Mesendoderm (in vitro differentiated cells): ENCODE data around the gene SPG11.

Experiments used
- DNase-seq: peaks from one replicate; pipeline ENCODE4 v3.0.0; 2013
- H2AK5ac ChIP-seq: 2 replicates; pipeline ENCODE4 v1.6.1; 2013; ENCODE audit warnings: low read length, inconsistent platforms
- H2BK120ac ChIP-seq: 2 replicates; pipeline ENCODE4 v1.6.1; 2013; ENCODE audit warnings: low read depth, mild to moderate bottlenecking, low read length, moderate library complexity, mixed read lengths
- H2BK15ac ChIP-seq: replicated peaks from 2 replicates; pipeline ENCODE4 v1.6.1; 2013; ENCODE audit warnings: low read depth, mild to moderate bottlenecking, moderate library complexity
- H2BK5ac ChIP-seq: 2 replicates; pipeline ENCODE4 v1.6.1; 2013; ENCODE audit warnings: low read length, inconsistent platforms
- H3K18ac ChIP-seq: 2 replicates; pipeline ENCODE4 v1.6.1; 2013; ENCODE audit warnings: mild to moderate bottlenecking, low read length, mixed read lengths
- H3K23ac ChIP-seq: one replicate; pipeline ENCODE4 v1.6.1; 2013; ENCODE audit warnings: low read length
- H3K27ac ChIP-seq: 2 replicates; pipeline ENCODE4 v1.5.1; 2013; ENCODE audit warnings: low read depth, mild to moderate bottlenecking, inconsistent platforms, low read length, moderate library complexity
- H3K27me3 ChIP-seq: 2 replicates; pipeline ENCODE4 v1.6.1; 2013; ENCODE audit warnings: low read length, control low read depth, mild to moderate bottlenecking, inconsistent platforms; ENCODE audit not compliant: insufficient read depth, poor library complexity
- H3K36me3 ChIP-seq: 2 replicates; pipeline ENCODE4 v1.6.1; 2013; ENCODE audit warnings: low read length, inconsistent platforms; ENCODE audit not compliant: control insufficient read depth, insufficient read depth
- H3K4ac ChIP-seq: one replicate; pipeline ENCODE4 v1.6.1; 2013; ENCODE audit warnings: low read depth, mild to moderate bottlenecking, low read length, moderate library complexity
- H3K4me1 ChIP-seq: 2 replicates; pipeline ENCODE4 v1.6.1; 2013; ENCODE audit warnings: low read depth, low read length, inconsistent platforms; ENCODE audit not compliant: control insufficient read depth
- H3K4me2 ChIP-seq: 2 replicates; pipeline ENCODE4 v1.6.1; 2013; ENCODE audit warnings: low read length
- H3K4me3 ChIP-seq: 2 replicates; pipeline ENCODE4 v1.5.1; 2013; ENCODE audit warnings: mild to moderate bottlenecking, low read length
- H3K56ac ChIP-seq: one replicate; pipeline ENCODE4 v1.6.1; 2013; ENCODE audit warnings: low read length
- H3K79me1 ChIP-seq: 2 replicates; pipeline ENCODE4 v1.6.1; 2013; ENCODE audit warnings: low read length, inconsistent platforms
- H3K79me2 ChIP-seq: 2 replicates; pipeline ENCODE4 v1.6.1; 2013; ENCODE audit warnings: mild to moderate bottlenecking, low read length; ENCODE audit not compliant: control insufficient read depth, insufficient read depth
- H3K9ac ChIP-seq: 2 replicates; pipeline ENCODE4 v1.6.1; 2013; ENCODE audit warnings: low read length, inconsistent platforms
- H4K5ac ChIP-seq: one replicate; pipeline ENCODE4 v1.6.1; 2013; ENCODE audit warnings: low read length
- H4K8ac ChIP-seq: one replicate; pipeline ENCODE4 v1.6.1; 2013; ENCODE audit warnings: low read depth, mild to moderate bottlenecking, control low read depth, low read length, moderate library complexity
- WGBS: extraction: QIAGEN DNeasy Blood & Tissue Kit; methylation state at CpG from one replicate; pipeline ENCODE4 v1.1.7; 2013; ENCODE audit warnings: low lambda C conversion rate, missing lambda C conversion rate; ENCODE audit not compliant: insufficient coverage; ENCODE audit errors: extremely low coverage; 5-methylcytosine and 5-hydroxymethylcytosine counted together

The SPG11 gene

GRCh38 chr15:44670087-44670950 lies 6.9 kb upstream of the SPG11 start:
- H3K79me2 ChIP-seq: no peaks in the 10 kb centered on the region
- DNase-seq: no peak
- no CpG with 5 or more reads among the region's 6 CpGs for WGBS
- H3K18ac ChIP-seq: no peak overlapping the region
- H3K9ac ChIP-seq: no peak overlapping the region
- no peak overlapping the region for H3K4ac ChIP-seq
- no peak overlapping the region for H4K8ac ChIP-seq
- H3K4me1 ChIP-seq: no peaks in the 10 kb centered on the region
- H2BK120ac ChIP-seq: no peak overlapping the region
- H3K23ac ChIP-seq: no peak overlapping the region
- no peaks in the 10 kb centered on the region for H3K27me3 ChIP-seq
- H3K4me3 ChIP-seq: no peak overlapping the region
- H3K79me1 ChIP-seq: no peaks in the 10 kb centered on the region
- H2BK5ac ChIP-seq: no peak overlapping the region
- H2AK5ac ChIP-seq: no peak overlapping the region
- H4K5ac ChIP-seq: no peak overlapping the region
- no peaks in the 10 kb centered on the region for H3K36me3 ChIP-seq
- H3K56ac ChIP-seq: no peak overlapping the region
- H3K4me2 ChIP-seq: no peak overlapping the region
- H2BK15ac ChIP-seq: no peak overlapping the region
- no peak overlapping the region for H3K27ac ChIP-seq

- no peak overlapping the region for H3K18ac ChIP-seq
- H4K5ac ChIP-seq: no peak overlapping the region
- H3K4ac ChIP-seq: no peak overlapping the region
- WGBS: no CpG with 5 or more reads among the region's 2 CpGs
- H3K9ac ChIP-seq: no peak overlapping the region
- no peak overlapping the region for H2BK5ac ChIP-seq
- H3K36me3 ChIP-seq: no peaks in the 10 kb centered on the region
- no peaks in the 10 kb centered on the region for H3K4me1 ChIP-seq
- no peaks in the 10 kb centered on the region for H3K79me2 ChIP-seq
- H2AK5ac ChIP-seq: no peak overlapping the region
- no peak overlapping the region for H3K4me2 ChIP-seq
- H3K79me1 ChIP-seq: no peaks in the 10 kb centered on the region
- DNase-seq: no peak
- H3K27ac ChIP-seq: no peak overlapping the region
- no peak overlapping the region for H4K8ac ChIP-seq
- no peak overlapping the region for H3K4me3 ChIP-seq
- no peak overlapping the region for H3K56ac ChIP-seq
- no peak overlapping the region for H2BK15ac ChIP-seq
- H3K23ac ChIP-seq: no peak overlapping the region
- H3K27me3 ChIP-seq: no peaks in the 10 kb centered on the region
- no peak overlapping the region for H2BK120ac ChIP-seq
Observed at GRCh38 chr15:44668921-44669320, 5.5 kb upstream of the SPG11 start.

DNA sequence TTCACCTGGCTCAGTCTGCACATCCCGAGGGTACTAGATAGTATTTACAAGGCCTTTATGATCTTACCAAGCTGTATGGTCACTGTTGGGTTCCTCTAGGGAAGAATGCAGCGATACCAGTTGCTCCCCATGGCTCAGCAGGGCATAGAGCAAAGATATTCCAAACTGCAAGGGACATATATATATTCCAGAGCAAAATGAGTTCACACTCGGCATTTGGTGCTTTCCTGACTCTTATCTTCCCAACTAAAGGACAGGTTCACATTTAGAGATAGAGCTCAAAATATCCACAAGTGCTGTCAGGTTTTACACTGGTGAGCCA lies 3.5 kb upstream of the SPG11 start:
- no peak for DNase-seq
- no peak overlapping the region for H2BK5ac ChIP-seq
- H3K27me3 ChIP-seq: no peaks in the 10 kb centered on the region
- H3K23ac ChIP-seq: no peak overlapping the region
- no peak overlapping the region for H3K27ac ChIP-seq
- H4K5ac ChIP-seq: no peak overlapping the region
- WGBS: no CpG with 5 or more reads among the region's 3 CpGs
- no peak overlapping the region for H2BK15ac ChIP-seq
- no peak overlapping the region for H3K56ac ChIP-seq
- H3K9ac ChIP-seq: no peak overlapping the region
- H4K8ac ChIP-seq: no peak overlapping the region
- no peaks in the 10 kb centered on the region for H3K36me3 ChIP-seq
- H3K18ac ChIP-seq: no peak overlapping the region
- H3K79me1 ChIP-seq: peaks cover 1% of the 10 kb centered on the region
- H3K4ac ChIP-seq: no peak overlapping the region
- H3K4me2 ChIP-seq: no peak overlapping the region
- no peak overlapping the region for H2AK5ac ChIP-seq
- H3K79me2 ChIP-seq: peaks cover 2% of the 10 kb centered on the region
- H3K4me3 ChIP-seq: no peak overlapping the region
- H2BK120ac ChIP-seq: no peak overlapping the region
- H3K4me1 ChIP-seq: peaks cover 2% of the 10 kb centered on the region

GRCh38 chr15:44666210-44667038 lies 3.0 kb upstream of the SPG11 start:
- Histone ChIP-seq H2BK120ac (no peak overlapping the region), H3K18ac (no peak overlapping the region), H3K4me3 (no peak overlapping the region), H3K56ac (no peak overlapping the region), H2BK5ac (no peak overlapping the region), H2BK15ac (no peak overlapping the region), H3K79me2 (peaks cover 2% of the 10 kb centered on the region), H3K9ac (no peak overlapping the region), H3K23ac (no peak overlapping the region), H3K79me1 (peaks cover 1% of the 10 kb centered on the region), H3K36me3 (no peaks in the 10 kb centered on the region), H2AK5ac (no peak overlapping the region), H3K4me1 (peaks cover 2% of the 10 kb centered on the region), H4K5ac (no peak overlapping the region), H3K4ac (peak overlapping the region; percentile 50), H3K27ac (no peak overlapping the region), H3K27me3 (no peaks in the 10 kb centered on the region), H4K8ac (no peak overlapping the region), H3K4me2 (no peak overlapping the region)
- WGBS: no CpG with 5 or more reads among the region's 5 CpGs
- DNase-seq: no peak

GRCh38 chr15:44662478-44663409 lies 718 bp downstream of the SPG11 start:
- peak overlapping the region; percentile 88 for H3K9ac ChIP-seq
- peak overlapping the region; percentile 58 for H3K27ac ChIP-seq
- no peak overlapping the region for H4K8ac ChIP-seq
- no peak overlapping the region for H4K5ac ChIP-seq
- peak overlapping the region; percentile 76 for H3K4ac ChIP-seq
- H3K27me3 ChIP-seq: no peaks in the 10 kb centered on the region
- peak overlapping the region; percentile 39 for H3K18ac ChIP-seq
- no peaks in the 10 kb centered on the region for H3K36me3 ChIP-seq
- no CpG with 5 or more reads among the region's 34 CpGs for WGBS
- peak overlapping the region; percentile 78 for H3K4me3 ChIP-seq
- H3K79me1 ChIP-seq: peaks cover 1% of the 10 kb centered on the region
- H2BK120ac ChIP-seq: no peak overlapping the region
- no peak overlapping the region for H2AK5ac ChIP-seq
- peaks cover 2% of the 10 kb centered on the region for H3K4me1 ChIP-seq
- DNase-seq: no peak
- peak overlapping the region; percentile 87 for H3K56ac ChIP-seq
- peak overlapping the region; percentile 83 for H3K4me2 ChIP-seq
- peaks cover 2% of the 10 kb centered on the region for H3K79me2 ChIP-seq
- H2BK5ac ChIP-seq: no peak overlapping the region
- H3K23ac ChIP-seq: no peak overlapping the region
- no peak overlapping the region for H2BK15ac ChIP-seq
